A673 (cell line): Measurements from ENCODE around the gene UFD1. TPM values are rescaled to one million over a fixed set of nuclear protein-coding genes. Genes with fewer than 3 reads are reported as not detected.
"Not testable (repeated sequence)": the region's sequence is repeated elsewhere in the genome, so short reads cannot be mapped to it uniquely, and the experiment has no call there.

ENCODE experiments used
- BruUV-seq: library from RNA; stranded (reverse); fragments of 400-500 nt; replicated peaks from 2 replicates; lab custom pipeline; 2021; lab: Mats Ljungman, UMichigan
- CTCF ChIA-PET: fragments of 300-600 bp; sonication (Branson Sonifier 250); formaldehyde crosslinking; loops from one replicate; lab custom pipeline; 2022; ENCODE audit warnings: antibody characterized with exemption; lab: Charles Lee
- POLR2A ChIA-PET: fragments of 300-600 bp; sonication (Branson Sonifier 250); formaldehyde crosslinking; loops from one replicate; lab custom pipeline; 2022; ENCODE audit warnings: antibody characterized with exemption; ENCODE audit not compliant: low non-redundant PET; lab: Charles Lee
- DNase-seq: peaks from one replicate; pipeline ENCODE4 v3.0.0-alpha.2; 2015; ENCODE audit warnings: low spot score
- H3K27ac ChIP-seq: fragments of 200-600 bp; sonication (generic); 2 replicates; pipeline ENCODE4 v1.5.1; 2016; ENCODE audit warnings: mixed run types, low read depth, mild to moderate bottlenecking, mixed read lengths, antibody characterized with exemption, low read length; ENCODE audit not compliant: poor library complexity, severe bottlenecking
- H3K27me3 ChIP-seq: fragments of 200-600 bp; sonication (generic); replicated peaks from 2 replicates; pipeline ENCODE4 v1.6.1; 2017; ENCODE audit warnings: mixed run types, low read depth, mild to moderate bottlenecking, mixed read lengths, antibody characterized with exemption, low read length; ENCODE audit not compliant: insufficient read depth, poor library complexity
- H3K36me3 ChIP-seq: fragments of 200-600 bp; sonication (generic); 2 replicates; pipeline ENCODE4 v1.6.1; 2016; ENCODE audit warnings: mixed run types, mild to moderate bottlenecking, mixed read lengths, antibody characterized with exemption, low read length; ENCODE audit not compliant: insufficient read depth, poor library complexity, severe bottlenecking
- H3K4me1 ChIP-seq: fragments of 200-600 bp; sonication (generic); 2 replicates; pipeline ENCODE4 v1.6.1; 2017; ENCODE audit warnings: mixed run types, mild to moderate bottlenecking, mixed read lengths, antibody characterized with exemption, low read length; ENCODE audit not compliant: insufficient read depth, poor library complexity, severe bottlenecking
- H3K4me3 ChIP-seq: fragments of 200-600 bp; sonication (generic); 2 replicates; pipeline ENCODE4 v1.5.1; 2016; ENCODE audit warnings: low read depth, mixed run types, mild to moderate bottlenecking, mixed read lengths, low read length; ENCODE audit not compliant: poor library complexity, severe bottlenecking
- H3K9me3 ChIP-seq: fragments of 200-600 bp; sonication (generic); 2 replicates; pipeline ENCODE4 v1.6.1; 2016; ENCODE audit warnings: mixed run types, low read depth, mild to moderate bottlenecking, mixed read lengths, antibody characterized with exemption, low read length; ENCODE audit not compliant: poor library complexity, severe bottlenecking
- CTCF ChIP-seq: fragments of 300-800, 200-600 bp; sonication (generic); conservative IDR thresholded peaks from 2 replicates; pipeline ENCODE4 v1.5.1; 2017; ENCODE audit warnings: low read depth, mild to moderate bottlenecking, antibody characterized with exemption, low read length, moderate library complexity, mixed read lengths
- EZH2 ChIP-seq: fragments of 200-600 bp; sonication (generic); IDR thresholded peaks from 2 replicates; pipeline ENCODE4 v1.6.1; 2017; ENCODE audit warnings: borderline replicate concordance, low read depth, mild to moderate bottlenecking, mixed read lengths, antibody characterized with exemption, low read length; ENCODE audit not compliant: poor library complexity, severe bottlenecking
- intact Hi-C: fragments of 100-400 bp; cut with micrococcal nuclease; formaldehyde crosslinking; loops from one replicate; pipeline ENCODE4 v1.10.0; 2022; ENCODE audit not compliant: unreplicated experiment
- total RNA-seq: library from RNA; stranded (reverse); gene quantifications from 2 replicates; pipeline ENCODE4 v1.2.3, GENCODE V29; 2021

The UFD1 gene
- total RNA-seq, 1 experiment from 2014 or later, result 195 TPM

- Histone ChIP-seq H3K4me3 (peak within 1 kb of the TSS; percentile 96), H3K27me3 (no peaks in the 10 kb centered on the region), H3K36me3 (peaks cover 23% of the 10 kb centered on the region), H3K27ac (peak within 1 kb of the TSS; percentile 92), H3K9me3 (no peaks in the 10 kb centered on the region), H3K4me1 (peaks cover 6% of the 10 kb centered on the region)
- POLR2A ChIA-PET, result no interaction called here
- DNase-seq, result peak; percentile 94
- CTCF ChIA-PET, result no interaction called here
- TF ChIP-seq CTCF (no peak), EZH2 (no peak)
- no TSS peak for BruUV-seq
- intact Hi-C loops, result no loop called here
These were observed 31.5 kb downstream of the UFD1 start, which contains the start of gene C22orf39 for GRCh38 chr22:19447330-19448075. C22orf39 (minus strand) TSS chr22:19447711; CDS start chr22:19447688, 23 bp downstream.

- DNase-seq, result no peak
- Histone ChIP-seq H3K4me3 (peak overlapping the region; percentile 96), H3K27ac (peak overlapping the region; percentile 92), H3K9me3 (no peaks in the 10 kb centered on the region), H3K4me1 (peaks cover 6% of the 10 kb centered on the region), H3K36me3 (peaks cover 17% of the 10 kb centered on the region), H3K27me3 (no peaks in the 10 kb centered on the region)
- POLR2A ChIA-PET, result no interaction called here
- no TSS peak for BruUV-seq
- CTCF ChIA-PET, result no interaction called here
- intact Hi-C loops, result no loop called here
- TF ChIP-seq EZH2 (no peak), CTCF (no peak)
These were observed 32.2 kb downstream of the UFD1 start for GRCh38 chr22:19446603-19447329.

GRCh38 chr22:19445279-19445982, 33.6 kb downstream of the UFD1 start:
- H3K9me3 ChIP-seq, H3K27me3 ChIP-seq, BruUV-seq, H3K4me1 ChIP-seq, intact Hi-C loops, DNase-seq, H3K27ac ChIP-seq, POLR2A ChIA-PET, H3K4me3 ChIP-seq: not testable (repeated sequence)
- CTCF ChIA-PET, result interaction anchor here (0.5 kb wide), 1 partner anchor 1366 kb away, joined by 3 read pairs; no protein-coding TSS in a partner anchor
- H3K36me3 ChIP-seq, result peaks cover 22% of the 10 kb centered on the region
